ENCODE measurements around the gene FAM168A.

The FAM168A gene

DNA sequence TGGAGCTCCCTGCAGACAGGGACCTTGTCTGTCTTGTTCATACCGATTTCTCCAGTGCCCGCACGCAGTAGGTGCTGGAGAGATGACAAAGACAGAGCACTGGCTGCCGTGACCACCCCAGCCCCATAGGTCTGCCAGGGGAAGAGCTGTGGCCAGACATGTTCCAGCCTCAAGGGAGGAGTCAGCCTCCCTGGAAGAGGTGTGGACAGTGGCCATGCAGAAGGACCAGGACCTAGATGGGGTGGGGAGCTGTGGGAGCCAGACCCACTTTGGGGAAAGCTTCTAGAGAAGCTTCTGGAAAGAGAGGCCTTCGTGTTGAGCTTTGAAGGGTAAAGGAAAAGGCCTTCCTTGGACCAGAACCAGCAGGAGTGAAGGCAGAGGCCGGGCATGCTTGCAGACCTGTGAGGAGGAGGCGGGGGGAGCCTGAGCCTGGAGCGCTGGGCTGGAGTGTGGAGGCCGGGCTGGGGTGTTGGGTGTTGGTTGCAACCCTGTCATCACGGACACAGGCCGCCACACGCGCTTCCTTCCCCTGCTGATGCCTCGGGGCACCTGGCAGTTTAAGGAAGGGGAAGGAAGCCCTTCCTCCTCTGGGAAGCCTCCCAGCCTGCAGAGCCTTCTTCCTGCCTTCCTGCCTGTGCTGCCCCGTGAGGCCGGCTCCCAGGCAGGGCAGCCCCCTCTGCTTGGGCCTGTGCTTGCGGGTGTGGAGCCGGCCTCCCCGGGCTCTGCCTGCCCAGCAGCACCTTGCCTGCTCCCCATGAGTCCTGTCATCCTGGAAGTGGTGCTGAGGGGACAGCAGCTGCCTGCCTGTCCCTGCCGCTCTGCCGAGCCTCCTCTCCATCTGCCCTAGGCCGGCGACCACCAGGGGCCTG is 209.4 kb downstream of the FAM168A start:
- ATAC-seq (no peak), DNase-seq (ENCODE audit: low spot score in 2 of 2) (no peak)
- Mint-ChIP-seq H3K27ac (peak overlapping the region; percentile 86), H3K36me3 (peaks cover 55% of the 10 kb centered on the region), H3K4me3 (no peak overlapping the region), H3K4me1 (peaks cover 62% of the 10 kb centered on the region), H3K9me3 (no peaks in the 10 kb centered on the region)

- no peak for DNase-seq (ENCODE audit: low spot score in 2 of 2)
- no peak overlapping the region for H3K4me3 Mint-ChIP-seq
- ATAC-seq, result no peak
- peaks cover 47% of the 10 kb centered on the region for H3K36me3 Mint-ChIP-seq
- H3K4me1 Mint-ChIP-seq, result peaks cover 68% of the 10 kb centered on the region
- H3K9me3 Mint-ChIP-seq, result no peaks in the 10 kb centered on the region
- H3K27ac Mint-ChIP-seq, result peak overlapping the region; percentile 86
Measured at GRCh38 chr11:73387594-73388264, 210.2 kb downstream of the FAM168A start.

GRCh38 chr11:73386546-73386945 is 211.4 kb downstream of the FAM168A start:
- Mint-ChIP-seq H3K9me3 (no peaks in the 10 kb centered on the region), H3K36me3 (peaks cover 35% of the 10 kb centered on the region), H3K4me1 (peaks cover 73% of the 10 kb centered on the region), H3K4me3 (peak overlapping the region; percentile 50), H3K27ac (peak overlapping the region; percentile 86)
- ATAC-seq (no peak), DNase-seq (ENCODE audit: low spot score in 2 of 2) (no peak)

- Mint-ChIP-seq H3K9me3 (no peaks in the 10 kb centered on the region), H3K4me1 (peaks cover 76% of the 10 kb centered on the region), H3K4me3 (peak overlapping the region; percentile 50), H3K36me3 (peaks cover 30% of the 10 kb centered on the region), H3K27ac (peak overlapping the region; percentile 86)
- DNase-seq (ENCODE audit: low spot score in 2 of 2) (no peak), ATAC-seq (no peak)
Measured at GRCh38 chr11:73386016-73386415, 211.9 kb downstream of the FAM168A start.

GRCh38 chr11:73384872-73385689 is 212.8 kb downstream of the FAM168A start:
- peak overlapping the region; percentile 86 for H3K27ac Mint-ChIP-seq
- H3K36me3 Mint-ChIP-seq, result peaks cover 26% of the 10 kb centered on the region
- no peaks in the 10 kb centered on the region for H3K9me3 Mint-ChIP-seq
- peaks cover 85% of the 10 kb centered on the region for H3K4me1 Mint-ChIP-seq
- ATAC-seq (peak; percentile 63), DNase-seq (ENCODE audit: low spot score in 2 of 2) (no peak)
- peak overlapping the region; percentile 50 for H3K4me3 Mint-ChIP-seq

DNA sequence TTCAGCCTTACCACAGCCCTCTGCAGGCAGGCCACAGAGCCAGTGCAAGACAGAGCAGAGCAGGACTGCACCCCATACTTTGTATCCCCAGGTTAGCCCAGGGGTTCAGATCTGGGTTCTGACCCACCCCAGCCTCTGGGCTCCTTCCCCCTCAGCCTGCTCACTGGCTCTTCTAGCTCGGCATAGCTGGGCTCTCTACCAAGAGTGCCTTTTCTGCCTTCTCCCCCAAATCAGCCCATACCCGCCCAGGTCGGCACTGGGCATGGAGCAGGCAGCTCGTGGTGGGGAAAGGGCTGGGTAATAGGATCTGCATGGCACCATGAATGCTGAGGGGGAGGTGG is 213.4 kb downstream of the FAM168A start:
- H3K36me3 Mint-ChIP-seq, result peaks cover 26% of the 10 kb centered on the region
- no peak for DNase-seq (ENCODE audit: low spot score in 2 of 2)
- ATAC-seq, result peak; percentile 2
- H3K9me3 Mint-ChIP-seq, result no peaks in the 10 kb centered on the region
- peak overlapping the region; percentile 50 for H3K4me3 Mint-ChIP-seq
- H3K4me1 Mint-ChIP-seq, result peaks cover 85% of the 10 kb centered on the region
- H3K27ac Mint-ChIP-seq, result peak overlapping the region; percentile 86

GRCh38 chr11:73384125-73384441 is 213.8 kb downstream of the FAM168A start:
- Mint-ChIP-seq H3K9me3 (no peaks in the 10 kb centered on the region), H3K4me1 (peaks cover 89% of the 10 kb centered on the region), H3K27ac (peak overlapping the region; percentile 86), H3K36me3 (peaks cover 26% of the 10 kb centered on the region), H3K4me3 (peak overlapping the region; percentile 50)
- no peak for ATAC-seq
- DNase-seq (ENCODE audit: low spot score in 2 of 2), result no peak

GRCh38 chr11:73383249-73384124 is 214.4 kb downstream of the FAM168A start:
- peak overlapping the region; percentile 86 for H3K27ac Mint-ChIP-seq
- DNase-seq (ENCODE audit: low spot score in 2 of 2), result no peak
- H3K4me3 Mint-ChIP-seq, result peak overlapping the region; percentile 50
- no peak for ATAC-seq
- H3K36me3 Mint-ChIP-seq, result peaks cover 26% of the 10 kb centered on the region
- H3K9me3 Mint-ChIP-seq, result no peaks in the 10 kb centered on the region
- H3K4me1 Mint-ChIP-seq, result peaks cover 94% of the 10 kb centered on the region

DNA sequence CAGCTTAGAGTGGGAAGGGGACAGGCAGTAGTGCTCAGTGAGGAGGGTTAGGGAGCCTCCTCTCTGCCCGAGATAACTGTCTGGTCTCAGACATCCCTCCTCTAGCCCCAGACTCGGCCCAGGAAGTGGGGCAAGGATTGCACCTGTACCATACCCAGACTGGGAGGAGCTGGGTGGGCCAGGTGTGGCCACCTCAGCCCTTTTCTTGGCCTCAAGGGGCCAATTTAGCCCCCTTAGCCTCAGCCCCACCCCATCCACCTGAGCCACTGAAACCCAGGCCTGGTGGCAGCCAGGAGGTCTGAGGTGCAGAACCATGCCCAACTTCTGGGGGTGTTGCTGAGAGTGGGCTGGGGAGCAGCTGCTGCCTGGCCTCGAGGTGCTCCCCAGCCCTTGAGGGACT is 215.2 kb downstream of the FAM168A start:
- Mint-ChIP-seq H3K4me1 (peaks cover 94% of the 10 kb centered on the region), H3K9me3 (no peaks in the 10 kb centered on the region), H3K4me3 (peak overlapping the region; percentile 13), H3K36me3 (peaks cover 30% of the 10 kb centered on the region), H3K27ac (peak overlapping the region; percentile 65)
- DNase-seq (ENCODE audit: low spot score in 2 of 2) (no peak), ATAC-seq (no peak)

GRCh38 chr11:73382183-73382582 is 215.7 kb downstream of the FAM168A start:
- Mint-ChIP-seq H3K4me1 (peaks cover 93% of the 10 kb centered on the region), H3K27ac (peak overlapping the region; percentile 65), H3K9me3 (no peaks in the 10 kb centered on the region), H3K36me3 (peaks cover 32% of the 10 kb centered on the region), H3K4me3 (no peak overlapping the region)
- DNase-seq (ENCODE audit: low spot score in 2 of 2) (no peak), ATAC-seq (no peak)

DNA sequence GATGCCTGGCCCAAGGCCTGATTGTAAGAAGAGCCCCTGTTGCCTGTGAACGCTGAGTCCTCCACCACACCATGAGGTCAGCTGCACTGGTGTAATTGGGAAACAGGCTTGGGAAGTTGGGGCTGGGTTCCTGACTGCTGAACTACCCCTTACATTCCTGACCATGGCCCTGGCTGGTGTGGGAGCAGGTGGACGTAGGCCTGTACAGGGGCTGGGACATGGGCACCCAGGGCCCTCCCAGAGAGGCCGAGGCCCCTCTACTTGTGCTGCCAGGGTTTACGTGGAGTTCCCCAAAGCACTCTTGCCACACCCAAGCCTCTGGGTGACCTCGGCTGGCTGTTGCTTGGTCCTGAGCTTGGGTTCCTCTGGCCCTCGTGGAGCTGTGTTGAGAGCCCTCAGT is 216.3 kb downstream of the FAM168A start:
- ATAC-seq (no peak), DNase-seq (ENCODE audit: low spot score in 2 of 2) (no peak)
- H3K36me3 Mint-ChIP-seq, result peaks cover 34% of the 10 kb centered on the region
- no peaks in the 10 kb centered on the region for H3K9me3 Mint-ChIP-seq
- H3K27ac Mint-ChIP-seq, result no peak overlapping the region
- H3K4me3 Mint-ChIP-seq, result no peak overlapping the region
- peaks cover 92% of the 10 kb centered on the region for H3K4me1 Mint-ChIP-seq

GRCh38 chr11:73380897-73381410 is 217.0 kb downstream of the FAM168A start:
- Mint-ChIP-seq H3K4me1 (peaks cover 85% of the 10 kb centered on the region), H3K27ac (peak overlapping the region; percentile 98), H3K9me3 (no peaks in the 10 kb centered on the region), H3K36me3 (peaks cover 38% of the 10 kb centered on the region), H3K4me3 (no peak overlapping the region)
- DNase-seq (ENCODE audit: low spot score in 2 of 2) (no peak), ATAC-seq (no peak)

DNA sequence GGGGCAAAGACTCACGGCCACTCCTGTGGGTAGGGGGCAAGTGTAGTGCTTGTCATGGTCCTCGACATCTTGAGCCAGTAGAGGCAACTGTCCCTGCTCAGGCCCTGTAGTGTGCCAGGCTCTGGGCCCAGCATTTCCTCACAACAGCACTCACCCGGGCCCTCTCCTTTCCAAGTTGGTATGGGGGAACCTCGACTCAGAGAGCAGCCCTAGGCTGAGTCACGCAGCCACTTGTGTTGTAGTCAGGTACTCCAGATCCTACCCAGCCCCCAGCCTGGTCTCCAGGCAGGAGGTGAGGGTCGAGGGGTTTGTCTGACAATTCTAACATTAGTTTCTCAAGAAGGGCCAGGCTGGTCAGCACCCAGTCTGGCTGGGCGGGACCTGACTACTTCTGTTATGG is 217.6 kb downstream of the FAM168A start:
- Mint-ChIP-seq H3K9me3 (no peaks in the 10 kb centered on the region), H3K27ac (peak overlapping the region; percentile 98), H3K4me1 (peaks cover 84% of the 10 kb centered on the region), H3K4me3 (peak overlapping the region; percentile 2), H3K36me3 (peaks cover 43% of the 10 kb centered on the region)
- no peak for DNase-seq (ENCODE audit: low spot score in 2 of 2)
- no peak for ATAC-seq

DNA sequence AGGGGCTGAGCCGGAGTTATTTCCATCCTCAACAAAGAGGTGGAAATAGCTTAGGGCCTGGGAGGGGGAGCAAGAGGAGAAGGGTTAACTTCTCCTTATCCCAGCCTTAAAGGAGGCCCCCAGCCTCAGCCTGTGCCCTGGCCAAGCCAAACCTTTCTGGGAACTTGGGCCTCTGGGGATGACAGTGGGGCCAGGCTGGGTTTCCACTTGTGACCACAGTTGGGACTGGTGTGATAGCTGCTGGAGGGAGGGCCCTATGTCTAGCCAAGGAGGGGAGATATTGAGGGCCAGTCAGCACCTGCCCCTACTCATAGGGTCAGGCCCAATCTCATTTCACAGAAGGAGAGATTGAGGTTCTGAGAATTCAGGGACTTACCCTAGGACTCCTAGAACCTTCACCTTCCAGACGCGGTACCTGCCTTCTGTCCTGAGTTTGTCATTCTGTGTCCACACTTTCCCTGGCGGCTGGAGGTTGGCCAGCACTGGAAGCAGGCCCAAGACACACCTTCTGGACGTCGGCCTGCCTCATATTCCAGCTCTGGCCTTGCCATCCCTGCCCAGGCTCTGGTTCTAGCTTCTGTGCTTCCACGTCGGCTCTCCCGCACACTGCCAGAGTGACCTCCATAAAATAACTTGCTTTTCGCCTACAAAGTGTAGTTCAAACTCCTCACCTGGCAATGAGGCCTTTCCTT is 218.6 kb downstream of the FAM168A start:
- Mint-ChIP-seq H3K9me3 (no peaks in the 10 kb centered on the region), H3K4me3 (peak overlapping the region; percentile 90), H3K27ac (peak overlapping the region; percentile 98), H3K36me3 (peaks cover 34% of the 10 kb centered on the region), H3K4me1 (peaks cover 76% of the 10 kb centered on the region)
- ATAC-seq (no peak), DNase-seq (ENCODE audit: low spot score in 2 of 2) (no peak)

Data from stimulated activated effector memory CD8-positive, alpha-beta T cell treated with anti-CD3 and anti-CD28 coated beads, Interleukin-12 subunit alpha, Interleukin-12 subunit beta, amount 100 ng/mL, for 72 hours (primary cell).